ENCODE measurements around the gene MPHOSPH8.

Gene MPHOSPH8

GRCh38 chr13:19664481-19665230, 31.2 kb downstream of the MPHOSPH8 start:
- no peak for TF ChIP-seq CTCF (IDR thresholded peaks at IDR 0.05; ENCODE audit: control extremely low read depth, extremely low read depth, low read depth, missing control alignments)
- DNase-seq (ENCODE audit: extremely low spot score): no peak
- ChIA-PET POLR2A (no interaction called here), CTCF (interaction anchor here (1.2 kb wide), 1 partner anchor 12 kb away, joined by 4 read pairs; no protein-coding TSS in a partner anchor)

DNA sequence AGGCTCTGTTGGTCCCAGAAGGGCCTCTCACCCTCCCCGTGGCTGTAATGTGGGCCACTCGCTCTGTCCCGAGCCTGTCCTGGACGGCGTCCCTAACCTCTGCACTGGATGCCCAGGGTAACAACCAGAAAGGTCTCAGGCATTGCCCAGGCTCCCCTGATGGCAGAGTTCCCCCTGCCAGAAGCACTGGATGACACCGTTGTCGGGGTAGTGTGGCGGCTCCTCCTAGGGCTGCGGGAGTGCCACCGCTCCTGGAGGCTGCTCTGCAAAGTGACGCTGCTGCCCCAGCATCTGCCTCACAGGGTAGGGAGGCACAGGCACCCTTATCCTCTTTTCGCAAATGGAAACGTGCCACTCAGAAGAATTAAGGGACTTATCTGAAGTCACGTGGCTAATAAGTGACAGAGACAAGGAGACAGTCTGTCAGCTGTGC, 32.0 kb downstream of the MPHOSPH8 start:
- ChIA-PET CTCF (no interaction called here), POLR2A (no interaction called here)
- TF ChIP-seq CTCF (IDR thresholded peaks at IDR 0.05; ENCODE audit: control extremely low read depth, extremely low read depth, low read depth, missing control alignments): no peak
- DNase-seq (ENCODE audit: extremely low spot score): no peak

DNA sequence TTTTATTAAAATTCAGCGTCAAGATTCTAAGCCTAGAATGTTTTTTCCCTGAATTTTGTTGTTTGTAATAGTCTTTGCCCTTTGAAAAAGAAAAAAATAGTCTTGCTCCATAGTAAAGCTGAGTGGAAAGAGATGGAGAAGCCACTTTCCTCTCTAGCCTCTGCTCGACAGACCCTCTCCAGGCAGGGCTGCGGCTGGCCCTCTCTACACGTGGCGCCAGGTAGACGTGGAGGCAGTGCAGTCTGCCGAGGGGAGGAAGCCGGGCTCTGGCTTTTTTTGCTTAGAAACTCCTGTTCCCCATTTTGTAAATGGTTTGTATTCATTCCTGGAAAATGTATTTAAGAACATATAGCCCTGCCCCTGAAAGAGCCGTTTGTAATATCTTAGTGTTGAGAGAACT, 35.3 kb downstream of the MPHOSPH8 start:
- TF ChIP-seq CTCF (IDR thresholded peaks at IDR 0.05; ENCODE audit: control extremely low read depth, extremely low read depth, low read depth, missing control alignments): no peak
- ChIA-PET CTCF (no interaction called here), POLR2A (no interaction called here)
- DNase-seq (ENCODE audit: extremely low spot score): no peak

DNA sequence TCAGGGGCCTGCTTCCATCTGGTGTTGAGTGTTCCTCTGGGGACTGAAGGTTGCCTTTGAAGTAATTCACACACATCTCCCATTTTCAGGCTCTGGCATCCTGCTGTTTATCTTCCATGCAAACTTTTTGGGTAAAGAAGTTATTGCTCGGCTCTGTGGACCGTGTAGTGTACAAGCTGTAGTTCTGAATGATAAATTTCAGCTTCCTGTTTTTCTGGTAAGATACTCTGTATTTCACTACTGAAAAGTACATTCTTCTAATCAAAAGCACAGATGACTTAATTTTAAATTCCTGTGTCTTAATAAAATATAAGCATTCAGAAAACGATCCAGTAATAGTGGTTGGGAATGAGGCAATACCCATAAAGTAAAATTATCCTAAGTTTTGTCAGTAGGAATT, 36.7 kb downstream of the MPHOSPH8 start:
- no peak for TF ChIP-seq CTCF (IDR thresholded peaks at IDR 0.05; ENCODE audit: control extremely low read depth, extremely low read depth, low read depth, missing control alignments)
- CTCF ChIA-PET: interaction anchor here (1.1 kb wide), 1 partner anchor 12 kb away, joined by 3 read pairs; no protein-coding TSS in a partner anchor

GRCh38 chr13:19672990-19673389, 39.5 kb downstream of the MPHOSPH8 start:
- POLR2A ChIA-PET: interaction anchor here (0.6 to 0.7 kb wide), 2 partner anchors 35 to 233 kb away, joined by 4 to 7 read pairs; no protein-coding TSS in a partner anchor
- DNase-seq (ENCODE audit: extremely low spot score): no peak
- TF ChIP-seq CTCF (IDR thresholded peaks at IDR 0.05; ENCODE audit: control extremely low read depth, extremely low read depth, low read depth, missing control alignments): no peak
- CTCF ChIA-PET: interaction anchor here (1.2 kb wide), 1 partner anchor 15 kb away, joined by 3 read pairs; no protein-coding TSS in a partner anchor

More for the DNA sequence above, 36.7 kb downstream of the MPHOSPH8 start:
- no peak for DNase-seq (ENCODE audit: extremely low spot score)
- POLR2A ChIA-PET: no interaction called here

DNA sequence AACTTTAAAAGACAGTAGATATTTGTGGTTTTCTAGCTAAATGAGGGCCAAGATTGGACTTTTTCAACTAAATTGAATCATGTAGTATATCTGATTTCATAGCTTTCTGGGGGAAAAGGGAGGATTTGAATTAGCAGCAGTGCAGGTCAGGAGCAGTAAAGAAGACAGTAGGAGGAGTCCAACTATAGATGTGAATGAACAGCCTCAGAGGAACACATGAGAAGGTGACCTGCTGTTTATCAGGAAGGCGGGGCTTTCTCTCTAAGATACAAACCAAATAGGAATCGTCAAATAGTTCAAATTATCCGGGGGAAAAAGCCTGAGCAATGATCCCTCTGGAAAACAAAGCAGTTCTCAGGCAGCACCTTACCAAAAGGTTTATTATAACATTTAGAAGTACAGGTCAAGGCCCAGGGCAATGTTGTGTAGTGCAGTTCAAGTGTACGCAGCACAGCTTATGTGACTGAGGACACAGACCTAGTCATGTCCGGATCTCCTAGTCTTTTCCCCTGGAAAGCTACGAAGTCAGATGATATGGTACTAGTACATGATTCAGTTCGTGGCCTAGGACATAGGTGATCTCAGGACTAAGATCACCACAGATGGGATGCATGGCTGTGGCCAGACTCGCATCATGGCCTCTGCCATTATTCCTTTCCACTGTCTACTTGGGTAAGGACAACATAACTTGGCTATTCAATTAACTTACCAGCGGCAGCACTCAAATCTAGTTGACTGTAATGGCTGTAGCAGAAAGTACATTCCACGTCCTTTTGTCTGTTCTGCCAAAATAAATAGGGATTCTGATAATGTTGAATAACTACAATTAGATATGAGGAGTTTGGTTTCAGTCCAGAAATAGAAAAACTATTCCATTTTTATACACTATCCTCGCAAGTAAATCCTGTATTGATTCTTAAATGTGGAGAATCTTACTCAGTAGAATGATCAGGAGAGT, 40.3 kb downstream of the MPHOSPH8 start:
- DNase-seq (ENCODE audit: extremely low spot score): no peak
- TF ChIP-seq CTCF (IDR thresholded peaks at IDR 0.05; ENCODE audit: control extremely low read depth, extremely low read depth, low read depth, missing control alignments): no peak
- ChIA-PET CTCF (interaction anchor here (1.2 kb wide), 1 partner anchor 14 kb away, joined by 3 read pairs; no protein-coding TSS in a partner anchor), POLR2A (interaction anchor here (0.7 kb wide), 1 partner anchor 233 kb away, joined by 7 read pairs; no protein-coding TSS in a partner anchor)

All from GM10248 (cell line).